T-helper 2 cell treated with Interferon-gamma antibody and Interleukin-4, amounts not matched to agents 5 μg/mL and 100 μg/mL, for 36 hours (primary cell): Measurements from ENCODE around the gene RERE.
"Not testable (repeated sequence)": the region's sequence is repeated elsewhere in the genome, so short reads cannot be mapped to it uniquely, and the experiment has no call there.

ENCODE experiments used
- DNase-seq: peaks from one replicate; pipeline ENCODE4 v3.0.0; 2021; ENCODE audit warnings: low spot score
- H3K27ac Mint-ChIP-seq: one replicate; pipeline ENCODE4 v1.8.0; 2021; ENCODE audit warnings: mild to moderate bottlenecking, mixed read lengths
- H3K27me3 Mint-ChIP-seq: one replicate; pipeline ENCODE4 v1.8.0; 2021; ENCODE audit warnings: low read depth, mixed read lengths
- H3K36me3 Mint-ChIP-seq: one replicate; pipeline ENCODE4 v1.8.0; 2021; ENCODE audit warnings: low read depth, mixed read lengths
- H3K4me1 Mint-ChIP-seq: one replicate; pipeline ENCODE4 v1.8.0; 2021; ENCODE audit warnings: low read depth, mixed read lengths
- H3K4me3 Mint-ChIP-seq: one replicate; pipeline ENCODE4 v1.8.0; 2022; ENCODE audit warnings: mild to moderate bottlenecking, moderate library complexity, mixed read lengths
- H3K9me3 Mint-ChIP-seq: one replicate; pipeline ENCODE4 v1.8.0; 2021; ENCODE audit warnings: mixed read lengths

Gene RERE

DNA sequence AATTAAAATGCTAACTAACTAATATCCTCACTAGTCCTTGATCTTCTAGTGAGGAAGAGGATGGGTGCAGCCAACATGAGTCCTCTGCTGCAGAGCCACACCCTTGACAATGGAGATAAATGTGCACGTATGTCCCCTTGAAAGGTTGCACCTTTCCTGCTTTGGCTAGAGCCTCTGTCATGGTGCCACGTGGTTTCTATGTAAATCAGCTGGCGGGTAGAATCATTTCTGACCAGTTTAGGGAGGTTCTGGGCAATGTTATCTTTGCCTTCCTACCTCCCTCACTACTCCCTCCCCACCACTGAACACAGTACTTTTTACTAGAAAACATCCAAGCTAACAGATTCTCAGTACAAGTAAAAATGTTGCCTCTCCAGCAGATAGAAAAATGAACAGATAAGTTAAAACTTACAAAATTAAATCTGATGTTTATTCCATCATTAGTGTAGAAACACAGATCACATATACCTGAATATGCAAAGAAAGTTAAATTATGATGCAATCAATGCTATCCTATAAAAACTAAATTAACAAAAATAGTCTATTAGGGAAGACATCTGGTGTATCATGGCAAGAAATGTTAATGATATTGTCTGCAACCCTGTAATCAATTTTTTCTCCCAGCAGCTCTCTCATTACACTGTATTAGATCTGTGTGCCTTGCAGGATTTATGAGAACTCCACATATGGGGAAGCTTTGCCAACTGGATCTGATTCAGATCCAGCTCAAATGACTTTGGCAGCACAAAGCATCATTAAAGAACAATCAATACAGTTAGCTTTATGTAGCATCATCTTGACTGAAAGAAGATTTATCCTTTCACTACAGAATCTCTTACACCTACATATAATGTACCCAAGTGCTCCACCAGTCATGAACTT, 205.6 kb downstream of the RERE start:
- not testable (repeated sequence) for DNase-seq, H3K27me3 Mint-ChIP-seq, H3K9me3 Mint-ChIP-seq, H3K4me3 Mint-ChIP-seq
- peak overlapping the region; percentile 42 for H3K27ac Mint-ChIP-seq
- peaks cover 17% of the 10 kb centered on the region for H3K36me3 Mint-ChIP-seq
- peaks cover 13% of the 10 kb centered on the region for H3K4me1 Mint-ChIP-seq

- H3K36me3 Mint-ChIP-seq = peaks cover 12% of the 10 kb centered on the region
- H3K4me3 Mint-ChIP-seq = no peak overlapping the region
- H3K27me3 Mint-ChIP-seq = no peaks in the 10 kb centered on the region
- no peak overlapping the region for H3K27ac Mint-ChIP-seq
- H3K9me3 Mint-ChIP-seq = peaks cover 4% of the 10 kb centered on the region
- H3K4me1 Mint-ChIP-seq = peaks cover 32% of the 10 kb centered on the region
- DNase-seq = no peak
These were observed 209.5 kb downstream of the RERE start for GRCh38 chr1:8607906-8608305.

GRCh38 chr1:8604041-8604945, 213.1 kb downstream of the RERE start:
- H3K4me3 Mint-ChIP-seq = peak overlapping the region; percentile 88

DNA sequence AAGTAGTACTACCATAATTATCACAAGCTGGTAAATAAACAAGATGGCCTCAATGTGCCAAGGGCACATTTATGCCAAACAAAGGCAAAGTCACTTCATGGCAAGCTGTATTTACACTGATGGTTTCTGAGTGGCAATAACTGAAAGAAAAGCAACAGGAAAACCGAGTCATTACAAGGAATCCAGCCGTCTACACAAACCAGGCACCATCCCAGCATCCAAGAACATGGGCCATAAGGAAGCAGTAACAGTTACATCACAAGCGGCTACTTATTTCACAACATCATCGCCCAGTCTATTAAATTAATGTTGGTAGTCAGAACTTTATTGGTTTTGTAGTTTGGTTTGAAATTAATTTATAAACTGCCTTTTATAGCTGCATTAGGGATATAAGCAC, 214.2 kb downstream of the RERE start:
- no peak for DNase-seq
- peak overlapping the region; percentile 88 for H3K4me3 Mint-ChIP-seq
- peak overlapping the region; percentile 86 for H3K27ac Mint-ChIP-seq
- peaks cover 4% of the 10 kb centered on the region for H3K9me3 Mint-ChIP-seq
- H3K4me1 Mint-ChIP-seq = peaks cover 53% of the 10 kb centered on the region
- no peaks in the 10 kb centered on the region for H3K27me3 Mint-ChIP-seq
- peaks cover 20% of the 10 kb centered on the region for H3K36me3 Mint-ChIP-seq

More at GRCh38 chr1:8604041-8604945, 213.1 kb downstream of the RERE start:
- DNase-seq = peak; percentile 60
- Mint-ChIP-seq H3K4me1 (peaks cover 44% of the 10 kb centered on the region), H3K27ac (peak overlapping the region; percentile 97), H3K9me3 (peaks cover 4% of the 10 kb centered on the region), H3K27me3 (no peaks in the 10 kb centered on the region), H3K36me3 (peaks cover 16% of the 10 kb centered on the region)

DNA sequence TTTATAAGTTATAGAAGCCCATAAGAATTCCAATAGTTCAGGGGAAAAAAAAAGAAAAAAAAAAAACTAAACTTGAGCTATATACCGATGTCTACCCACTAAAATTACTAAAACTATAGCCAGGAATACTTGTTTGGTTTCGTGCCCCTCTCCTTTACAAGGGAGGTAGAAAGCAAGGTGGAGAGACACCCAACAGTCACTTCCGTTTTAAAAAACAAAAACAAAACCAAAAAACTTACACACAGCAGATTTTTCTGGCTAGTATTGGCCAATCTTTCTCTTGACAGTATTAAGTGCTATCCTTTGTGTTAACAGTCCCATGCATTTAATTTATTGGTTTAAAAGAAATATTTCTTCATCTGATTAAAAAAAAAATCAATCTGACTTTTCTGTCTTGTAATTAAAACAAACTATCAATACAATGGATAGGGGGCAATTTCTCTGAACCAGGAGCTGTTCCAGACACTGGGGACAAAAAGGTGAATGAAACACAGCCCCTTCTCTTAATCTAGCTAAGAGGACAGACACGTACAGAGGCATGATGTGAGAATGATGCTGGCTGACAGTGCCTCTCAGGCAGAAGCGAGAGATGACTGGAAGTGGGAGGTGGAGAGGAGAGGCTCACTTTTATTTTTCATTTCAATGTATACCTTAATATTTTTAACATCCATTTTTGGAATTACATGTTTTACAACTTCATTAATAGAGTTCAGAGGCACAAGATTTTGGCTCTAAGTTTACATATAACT, 214.8 kb downstream of the RERE start:
- H3K27me3 Mint-ChIP-seq = no peaks in the 10 kb centered on the region
- H3K9me3 Mint-ChIP-seq = peaks cover 4% of the 10 kb centered on the region
- peak overlapping the region; percentile 86 for H3K27ac Mint-ChIP-seq
- H3K36me3 Mint-ChIP-seq = peaks cover 20% of the 10 kb centered on the region
- H3K4me3 Mint-ChIP-seq = peak overlapping the region; percentile 88
- peak; percentile 32 for DNase-seq
- peaks cover 55% of the 10 kb centered on the region for H3K4me1 Mint-ChIP-seq

- Mint-ChIP-seq H3K4me1 (peaks cover 61% of the 10 kb centered on the region), H3K27me3 (no peaks in the 10 kb centered on the region)
These were observed 217.1 kb downstream of the RERE start for GRCh38 chr1:8600336-8600735.

GRCh38 chr1:8599646-8600212, 217.7 kb downstream of the RERE start:
- Mint-ChIP-seq H3K4me3 (no peak overlapping the region), H3K27ac (peak overlapping the region; percentile 50)

More at GRCh38 chr1:8600336-8600735, 217.1 kb downstream of the RERE start:
- no peak overlapping the region for H3K27ac Mint-ChIP-seq
- H3K9me3 Mint-ChIP-seq = peaks cover 4% of the 10 kb centered on the region
- no peak for DNase-seq
- no peak overlapping the region for H3K4me3 Mint-ChIP-seq
- H3K36me3 Mint-ChIP-seq = peaks cover 21% of the 10 kb centered on the region

GRCh38 chr1:8598783-8599182, 218.7 kb downstream of the RERE start:
- Mint-ChIP-seq H3K36me3 (peaks cover 22% of the 10 kb centered on the region), H3K9me3 (no peaks in the 10 kb centered on the region), H3K27me3 (no peaks in the 10 kb centered on the region), H3K4me3 (no peak overlapping the region), H3K4me1 (peaks cover 50% of the 10 kb centered on the region), H3K27ac (peak overlapping the region; percentile 11)
- no peak for DNase-seq

More at GRCh38 chr1:8599646-8600212, 217.7 kb downstream of the RERE start:
- Mint-ChIP-seq H3K36me3 (peaks cover 21% of the 10 kb centered on the region), H3K9me3 (peaks cover 4% of the 10 kb centered on the region), H3K4me1 (peaks cover 57% of the 10 kb centered on the region), H3K27me3 (no peaks in the 10 kb centered on the region)
- DNase-seq = no peak

DNA sequence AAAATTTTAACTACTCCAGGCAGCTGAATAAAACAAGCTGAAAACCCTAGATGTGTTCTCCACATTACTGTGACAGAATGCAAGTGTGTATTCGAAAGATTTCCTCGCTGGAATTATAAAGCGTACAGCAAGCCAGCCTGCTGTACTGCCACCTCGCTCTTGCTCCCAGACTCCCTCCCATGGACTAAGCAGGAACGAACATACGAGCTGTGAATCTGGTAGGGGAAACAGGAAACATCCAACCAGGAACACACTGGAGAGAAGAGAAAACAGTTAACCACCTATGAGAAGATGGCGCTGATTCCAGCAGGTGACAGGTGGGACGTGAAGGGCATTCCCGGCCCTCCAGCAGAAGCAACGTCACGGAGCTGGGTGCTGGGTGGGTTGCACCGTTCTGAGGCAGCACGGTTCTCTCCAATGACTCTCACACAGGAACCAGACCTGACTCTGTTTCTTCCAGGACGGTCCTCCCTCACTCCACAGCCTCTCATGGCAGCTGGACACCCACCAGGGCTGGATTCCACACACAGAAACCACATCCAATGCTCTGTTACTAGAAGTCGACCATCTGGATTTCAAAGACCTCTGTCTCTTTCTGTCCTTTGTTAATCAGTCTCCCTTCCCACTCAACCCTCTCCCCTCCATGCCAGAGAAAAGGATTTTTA, 219.2 kb downstream of the RERE start:
- Mint-ChIP-seq H3K4me1 (peaks cover 46% of the 10 kb centered on the region), H3K4me3 (no peak overlapping the region), H3K36me3 (peaks cover 27% of the 10 kb centered on the region), H3K9me3 (no peaks in the 10 kb centered on the region), H3K27ac (peak overlapping the region; percentile 11), H3K27me3 (no peaks in the 10 kb centered on the region)
- DNase-seq = no peak

GRCh38 chr1:8597455-8597854, 220.0 kb downstream of the RERE start:
- H3K27ac Mint-ChIP-seq = no peak overlapping the region
- H3K4me3 Mint-ChIP-seq = no peak overlapping the region
- H3K9me3 Mint-ChIP-seq = no peaks in the 10 kb centered on the region
- peaks cover 27% of the 10 kb centered on the region for H3K36me3 Mint-ChIP-seq
- no peak for DNase-seq
- no peaks in the 10 kb centered on the region for H3K27me3 Mint-ChIP-seq
- H3K4me1 Mint-ChIP-seq = peaks cover 38% of the 10 kb centered on the region

GRCh38 chr1:8595941-8596340, 221.5 kb downstream of the RERE start:
- H3K9me3 Mint-ChIP-seq = no peaks in the 10 kb centered on the region
- DNase-seq = no peak
- H3K4me1 Mint-ChIP-seq = peaks cover 42% of the 10 kb centered on the region
- peaks cover 19% of the 10 kb centered on the region for H3K36me3 Mint-ChIP-seq
- H3K27ac Mint-ChIP-seq = peak overlapping the region; percentile 52
- no peaks in the 10 kb centered on the region for H3K27me3 Mint-ChIP-seq
- H3K4me3 Mint-ChIP-seq = no peak overlapping the region

DNA sequence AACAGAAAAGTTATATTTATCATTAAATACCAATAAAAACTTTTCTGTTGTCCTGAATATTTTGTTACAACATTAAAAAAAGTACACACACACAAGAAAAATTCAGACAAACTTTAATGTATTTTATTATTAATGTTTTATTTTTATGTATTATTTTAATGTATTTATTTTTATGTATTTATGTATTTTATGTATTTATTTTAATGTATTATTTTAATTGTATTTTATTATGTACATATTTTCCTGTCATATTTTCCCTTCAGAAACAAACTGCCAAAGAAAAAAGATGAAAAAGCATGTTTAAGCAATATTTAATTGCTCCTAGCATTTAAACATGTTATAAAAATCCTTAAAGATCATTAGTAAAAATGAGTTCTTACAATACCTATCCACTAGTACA, 222.1 kb downstream of the RERE start:
- Mint-ChIP-seq H3K4me1 (peaks cover 46% of the 10 kb centered on the region), H3K27me3 (no peaks in the 10 kb centered on the region), H3K27ac (no peak overlapping the region), H3K4me3 (no peak overlapping the region), H3K9me3 (no peaks in the 10 kb centered on the region), H3K36me3 (peaks cover 22% of the 10 kb centered on the region)
- DNase-seq = no peak

GRCh38 chr1:8593292-8593691, 224.1 kb downstream of the RERE start:
- H3K4me3 Mint-ChIP-seq, H3K27ac Mint-ChIP-seq, H3K27me3 Mint-ChIP-seq, DNase-seq, H3K9me3 Mint-ChIP-seq: not testable (repeated sequence)
- Mint-ChIP-seq H3K36me3 (peaks cover 23% of the 10 kb centered on the region), H3K4me1 (peaks cover 41% of the 10 kb centered on the region)
